HG03565 (cell line): ENCODE measurements around the gene RAB1A.
"Not testable (repeated sequence)": the region's sequence is repeated elsewhere in the genome, so short reads cannot be mapped to it uniquely, and the experiment has no call there.

Source experiments
- ATAC-seq: cut with Tn5 transposase; IDR thresholded peaks from one replicate; pipeline ENCODE4 v1.9.1; 2021; ENCODE audit warnings: mild to moderate bottlenecking, moderate library complexity; ENCODE audit not compliant: unreplicated experiment

RAB1A gene

DNA sequence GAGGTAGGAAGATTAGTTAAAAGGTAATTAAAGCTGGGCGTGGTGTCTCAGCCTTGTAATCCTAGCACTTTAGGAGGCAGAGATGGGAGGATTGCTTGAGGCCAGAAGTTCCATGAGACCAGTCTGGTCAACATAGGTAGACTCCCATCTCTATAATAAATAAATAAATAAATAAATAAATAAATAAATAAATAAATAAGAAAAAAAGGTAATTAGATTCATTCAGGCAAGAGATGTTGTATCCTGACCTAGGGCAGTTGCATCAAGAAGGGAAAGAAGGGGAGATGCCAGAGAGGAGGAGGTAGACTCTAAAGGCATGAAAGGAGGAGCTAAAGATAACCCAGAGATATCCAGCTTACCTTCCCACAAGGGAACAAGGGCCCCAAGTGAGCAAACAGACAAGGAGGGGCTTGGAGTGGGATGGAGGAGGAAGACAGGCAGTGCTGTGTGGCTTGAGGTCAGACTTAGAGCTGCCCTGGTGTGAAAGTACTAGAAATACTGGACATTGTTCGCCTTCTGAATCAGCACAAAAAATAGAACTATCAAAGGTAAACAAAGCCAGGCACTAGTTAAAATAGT lies 7.4 kb upstream of the RAB1A start:
- ATAC-seq: no peak

GRCh38 chr2:65136253-65136652 lies 6.3 kb upstream of the RAB1A start:
- ATAC-seq: no peak

- no peak for ATAC-seq
Observed at GRCh38 chr2:65134158-65134557, 4.3 kb upstream of the RAB1A start.

- no peak for ATAC-seq
Observed at GRCh38 chr2:65133626-65134025, 3.7 kb upstream of the RAB1A start.

GRCh38 chr2:65132930-65133329 lies 3.0 kb upstream of the RAB1A start:
- not testable (repeated sequence) for ATAC-seq

DNA sequence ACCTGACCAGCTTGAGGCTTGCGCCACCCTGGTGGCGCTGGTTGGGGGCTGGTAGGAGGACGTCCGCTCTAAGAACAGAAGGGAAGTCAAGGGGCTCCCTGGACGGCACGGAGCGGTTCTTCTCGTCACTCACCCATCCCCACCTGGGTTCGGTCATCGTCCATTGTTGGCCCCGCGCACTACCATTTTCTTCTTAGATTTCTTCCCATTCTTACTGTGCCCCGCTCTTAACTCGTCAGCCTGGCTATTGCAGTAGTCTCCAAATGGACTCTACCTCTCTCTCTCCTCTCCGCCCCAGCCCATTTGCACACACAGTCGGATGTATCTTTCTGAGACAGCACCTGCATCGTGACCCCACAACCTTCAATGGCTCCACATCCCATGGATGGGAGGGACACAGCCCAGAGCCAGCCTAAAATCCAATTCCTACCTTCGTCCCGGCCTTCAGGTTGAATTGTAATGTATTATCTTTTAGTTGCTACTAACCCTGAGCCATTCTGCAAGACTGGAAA lies 814 bp upstream of the RAB1A start:
- peak; percentile 3 for ATAC-seq

DNA sequence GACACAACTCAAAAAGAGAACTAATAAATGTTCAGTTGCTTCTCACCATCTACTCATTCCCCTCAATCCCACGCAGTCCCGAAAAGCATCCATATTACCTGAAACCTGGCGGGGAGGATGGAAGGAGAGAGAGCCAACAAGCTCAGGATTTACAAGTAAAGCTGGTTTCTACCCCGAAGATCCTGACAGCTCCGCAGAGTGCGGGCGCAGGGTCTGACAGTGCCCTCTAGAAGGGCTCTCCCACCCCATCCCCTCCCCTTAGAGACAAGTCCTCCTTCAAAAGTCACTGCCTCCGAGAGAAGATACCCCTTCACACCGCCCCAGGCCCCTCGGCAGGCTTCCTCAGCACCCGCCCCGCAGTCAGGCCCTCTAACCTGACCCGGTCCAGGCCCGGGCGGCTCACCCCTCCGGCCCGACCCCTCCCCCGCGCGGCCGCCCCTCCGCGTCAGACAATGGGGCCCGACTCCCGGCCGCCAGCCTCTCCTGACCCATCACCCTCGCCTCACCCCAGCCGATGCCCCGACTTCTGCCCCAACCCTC lies 550 bp downstream of the RAB1A start:
- no peak for ATAC-seq

DNA sequence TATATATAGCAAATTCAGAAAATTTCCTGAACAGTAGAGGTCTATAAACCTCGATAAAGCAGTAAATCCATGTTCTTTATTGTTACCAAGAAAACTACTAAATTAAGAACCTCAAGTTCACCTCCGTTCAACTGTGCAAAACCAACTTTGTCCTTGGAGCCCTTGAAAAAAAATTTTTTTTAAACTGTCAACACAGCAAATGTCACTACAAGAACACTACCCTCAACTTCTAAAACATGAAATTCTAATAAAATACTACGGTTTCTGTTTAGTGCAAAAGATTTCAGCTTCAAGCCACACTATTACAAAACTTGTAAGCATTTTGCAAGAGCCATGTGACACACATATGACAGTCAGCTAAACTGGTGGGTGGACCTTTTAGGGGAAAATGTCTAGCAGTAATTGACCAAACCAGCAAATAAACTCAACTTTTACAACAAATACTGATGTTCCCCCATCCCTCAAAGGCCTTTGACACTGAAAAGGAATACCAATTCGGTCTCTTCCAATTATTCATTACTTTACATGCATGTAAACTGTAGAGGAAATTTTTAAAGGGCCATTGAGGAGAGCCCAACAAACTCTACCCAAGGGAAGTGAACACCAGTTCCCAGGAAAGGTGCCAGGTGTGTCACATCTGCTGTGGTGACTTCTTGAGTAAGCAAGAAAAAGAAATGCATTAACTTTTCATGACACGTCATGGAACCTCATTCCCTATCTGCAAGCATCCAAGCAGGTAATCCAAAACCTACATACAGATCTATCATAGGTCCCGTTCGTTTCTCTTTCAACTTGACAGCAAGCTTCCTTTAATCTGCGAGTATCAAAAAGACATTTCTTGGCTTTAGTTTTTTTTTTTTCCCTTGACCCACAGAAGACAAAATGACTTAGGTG lies 1.4 kb downstream of the RAB1A start:
- ATAC-seq: no peak

DNA sequence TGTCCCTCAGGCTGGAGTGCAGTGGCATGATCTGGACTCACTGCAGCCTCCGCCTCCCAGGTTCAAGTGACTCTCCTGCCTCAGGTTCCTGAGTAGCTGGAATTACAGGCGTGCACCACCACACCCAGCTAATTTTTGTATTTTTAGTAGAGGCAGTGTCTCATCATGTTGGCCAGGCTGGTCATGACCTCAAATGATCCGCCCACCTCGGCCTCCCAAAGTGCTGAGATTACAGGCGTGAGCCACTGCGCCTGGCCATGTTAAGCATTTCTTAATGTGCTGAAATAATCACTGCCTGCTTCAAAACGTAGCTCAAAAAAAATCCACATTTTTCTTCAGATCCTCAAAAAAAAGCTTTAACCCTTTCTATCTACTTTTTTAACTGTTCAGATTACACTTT lies 4.4 kb downstream of the RAB1A start:
- ATAC-seq: not testable (repeated sequence)

GRCh38 chr2:65122313-65122712 lies 7.6 kb downstream of the RAB1A start:
- no peak for ATAC-seq

- ATAC-seq: no peak
Observed at GRCh38 chr2:65120990-65121693, 8.8 kb downstream of the RAB1A start.

DNA sequence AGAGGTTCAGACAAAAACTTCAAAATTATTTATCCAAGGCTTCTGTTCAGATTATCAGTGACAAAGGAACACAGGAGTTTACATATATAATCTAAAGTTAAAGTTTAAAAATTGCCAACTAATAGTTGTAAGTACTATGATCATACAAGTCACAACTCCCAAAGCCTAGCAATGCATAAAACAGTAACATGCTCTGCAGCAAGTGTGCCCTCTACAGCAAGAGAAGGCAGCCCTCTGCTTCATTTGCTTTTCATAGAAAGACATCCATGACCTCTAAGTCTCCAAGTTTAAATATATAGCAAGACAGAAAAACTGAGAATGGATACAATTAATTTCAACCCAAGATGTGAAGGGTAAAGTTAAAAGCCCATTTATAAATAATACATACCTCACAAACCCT lies 13.3 kb downstream of the RAB1A start:
- ATAC-seq: no peak

GRCh38 chr2:65114921-65115320 lies 15.0 kb downstream of the RAB1A start:
- ATAC-seq: no peak

GRCh38 chr2:65113816-65114215 lies 16.1 kb downstream of the RAB1A start:
- ATAC-seq: no peak

DNA sequence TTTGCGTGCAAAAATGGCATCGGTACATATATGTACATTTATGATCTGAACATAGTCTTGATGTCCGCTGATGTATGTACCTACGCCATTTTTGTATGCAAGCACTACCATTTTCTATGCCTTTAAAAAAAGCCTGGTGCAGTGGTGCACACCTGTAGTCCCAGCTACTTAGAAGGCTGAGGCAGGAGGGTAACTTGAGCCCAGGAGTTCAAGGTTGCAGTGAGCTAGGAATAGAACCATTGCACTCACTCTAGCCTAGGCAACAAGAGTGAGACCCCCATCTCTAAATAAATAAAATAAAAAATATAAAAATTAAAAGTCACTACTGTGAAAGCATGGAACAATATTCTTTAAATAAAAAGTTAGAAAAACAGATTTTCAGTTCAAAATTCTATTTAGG lies 16.7 kb downstream of the RAB1A start:
- ATAC-seq: no peak

DNA sequence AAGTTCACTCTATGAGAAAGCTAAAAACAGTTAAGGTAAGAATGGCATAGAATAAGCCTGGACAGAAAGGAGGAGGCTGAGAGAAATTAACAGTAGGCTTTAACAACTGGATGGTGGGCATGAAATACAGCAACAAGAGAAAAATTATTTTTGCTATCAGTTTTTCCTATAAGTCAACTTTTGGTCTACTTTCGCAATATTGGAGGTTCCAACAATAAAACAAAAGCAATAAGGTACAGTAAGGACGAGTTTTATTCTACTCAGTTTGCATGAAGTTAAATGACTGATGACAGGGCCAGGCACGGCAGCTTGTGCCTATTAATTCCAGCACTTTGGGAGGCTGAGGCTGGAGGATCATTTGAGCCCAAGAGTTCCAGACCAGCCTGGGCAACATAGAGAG lies 17.3 kb downstream of the RAB1A start:
- ATAC-seq: no peak

DNA sequence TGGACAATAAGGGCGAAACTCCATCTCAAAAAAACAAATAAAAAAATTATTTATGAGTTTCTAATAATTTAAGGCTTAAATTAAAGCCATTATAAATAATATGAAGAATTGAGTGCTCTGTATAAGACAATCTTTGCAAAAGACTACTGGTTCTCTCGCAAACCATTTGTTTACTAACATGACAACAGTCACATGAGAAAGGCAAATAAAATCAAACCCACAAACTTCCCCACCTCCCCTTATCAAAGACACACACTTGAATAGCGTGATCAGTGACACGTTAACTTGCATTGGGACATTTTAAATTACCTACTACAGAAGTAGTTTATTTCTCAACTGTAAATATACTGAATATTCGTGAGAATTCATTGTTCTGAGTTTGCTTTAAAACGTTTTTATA lies 21.1 kb downstream of the RAB1A start:
- ATAC-seq: no peak

- ATAC-seq: no peak
Observed at GRCh38 chr2:65107530-65107929, 22.4 kb downstream of the RAB1A start.

DNA sequence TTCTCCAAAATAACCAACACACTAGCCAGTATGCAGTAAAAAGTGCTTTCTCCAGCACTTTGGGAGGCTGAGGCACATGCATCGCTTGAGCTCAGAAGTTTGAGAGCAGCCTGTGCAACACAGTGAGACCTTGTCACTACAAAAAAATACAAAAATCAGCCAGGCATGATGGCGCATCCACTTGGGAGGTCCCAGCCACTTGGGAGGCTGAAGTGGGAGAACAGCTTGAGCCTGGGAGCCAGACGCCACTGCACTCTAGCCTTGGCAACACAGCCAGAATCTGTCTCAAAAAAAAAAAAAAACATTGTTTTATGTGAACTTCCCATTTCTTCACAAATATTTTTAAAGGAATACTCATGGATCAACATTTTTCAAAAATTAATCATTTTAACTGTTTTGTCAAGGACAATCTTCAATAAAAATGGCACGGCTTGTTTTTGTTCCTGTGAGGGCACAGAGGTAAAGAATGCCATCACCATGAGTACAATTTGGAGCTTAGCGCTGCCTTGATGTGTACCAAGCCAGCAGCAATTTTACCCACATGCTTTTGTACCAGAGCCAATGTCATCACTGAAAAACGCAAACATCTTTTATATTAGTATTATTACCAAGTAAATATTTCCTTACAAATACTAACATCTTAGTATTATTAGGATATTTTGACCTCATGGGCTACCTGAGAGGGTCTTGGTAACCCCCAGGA lies 26.7 kb downstream of the RAB1A start:
- ATAC-seq: no peak

DNA sequence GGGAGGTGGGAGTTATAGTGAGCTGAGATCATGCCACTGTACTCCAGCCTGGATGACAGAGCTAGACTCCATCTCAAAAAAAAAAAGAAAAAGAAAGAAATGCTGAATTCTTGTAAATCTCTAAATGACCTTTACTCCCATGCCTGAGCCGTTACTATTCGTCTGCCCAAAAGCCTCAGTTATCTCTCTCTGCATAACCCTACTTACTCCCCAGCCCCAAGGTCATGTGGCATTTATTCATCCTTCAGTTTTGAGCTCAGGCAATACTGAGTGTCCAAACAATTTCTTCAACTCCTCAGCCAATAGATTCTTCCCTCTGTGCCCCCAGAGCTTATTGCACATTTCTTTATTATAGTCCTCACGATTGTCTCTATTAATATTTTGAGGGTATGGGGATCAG lies 28.8 kb downstream of the RAB1A start:
- no peak for ATAC-seq

GRCh38 chr2:65098741-65099140 lies 31.2 kb downstream of the RAB1A start:
- ATAC-seq: no peak
